GM23248 (cell line): ENCODE data around the gene ACBD5. TPM values are rescaled to one million over a fixed set of nuclear protein-coding genes. Genes with fewer than 3 reads are reported as not detected.
A peak's percentile ranks its signal among the peaks of the same experiment; 100 is the strongest.

Experiments used
- DNase-seq: peaks from one replicate; pipeline ENCODE4 v3.0.0-alpha.2; 2015
- H2AFZ ChIP-seq: fragments of 200-600 bp; sonication (generic); 2 replicates; pipeline ENCODE4 v1.6.1; 2016; ENCODE audit warnings: antibody characterized with exemption
- H3F3A ChIP-seq: fragments of 200-600 bp; sonication (generic); 2 replicates; pipeline ENCODE4 v1.6.1; 2016; ENCODE audit warnings: mild to moderate bottlenecking, antibody characterized with exemption, mixed run types; ENCODE audit not compliant: insufficient read depth
- H3K27ac ChIP-seq: fragments of 200-600 bp; sonication (generic); 2 replicates; pipeline ENCODE4 v1.5.1; 2016; ENCODE audit warnings: mild to moderate bottlenecking
- H3K27me3 ChIP-seq: fragments of 200-600 bp; sonication (generic); replicated peaks from 2 replicates; pipeline ENCODE4 v1.6.1; 2016; ENCODE audit warnings: mild to moderate bottlenecking; ENCODE audit not compliant: insufficient read depth
- H3K36me3 ChIP-seq: fragments of 200-600 bp; sonication (generic); 2 replicates; pipeline ENCODE4 v1.6.1; 2016; ENCODE audit warnings: low read depth, mild to moderate bottlenecking
- H3K4me1 ChIP-seq: fragments of 200-600 bp; sonication (generic); 2 replicates; pipeline ENCODE4 v1.6.1; 2016; ENCODE audit warnings: mild to moderate bottlenecking; ENCODE audit not compliant: insufficient read depth
- H3K4me2 ChIP-seq: fragments of 200-600 bp; sonication (generic); one replicate; pipeline ENCODE4 v1.6.1; 2016; ENCODE audit warnings: mild to moderate bottlenecking; ENCODE audit not compliant: unreplicated experiment
- H3K4me3 ChIP-seq: fragments of 200-600 bp; sonication (generic); 2 replicates; pipeline ENCODE4 v1.5.1; 2016; ENCODE audit warnings: mild to moderate bottlenecking
- H3K79me2 ChIP-seq: fragments of 200-600 bp; sonication (generic); 2 replicates; pipeline ENCODE4 v1.6.1; 2016; ENCODE audit warnings: mild to moderate bottlenecking; ENCODE audit not compliant: insufficient read depth
- H3K9ac ChIP-seq: fragments of 200-600 bp; sonication (generic); 2 replicates; pipeline ENCODE4 v1.6.1; 2016; ENCODE audit warnings: mild to moderate bottlenecking
- H3K9me2 ChIP-seq: fragments of 200-600 bp; sonication (generic); 2 replicates; pipeline ENCODE4 v1.6.1; 2016; ENCODE audit warnings: mixed run types, mild to moderate bottlenecking, moderate library complexity; ENCODE audit not compliant: insufficient read depth
- H3K9me3 ChIP-seq: fragments of 200-600 bp; sonication (generic); one replicate; pipeline ENCODE4 v1.6.1; 2017; ENCODE audit warnings: low read depth
- H4K20me1 ChIP-seq: fragments of 200-600 bp; sonication (generic); 2 replicates; pipeline ENCODE4 v1.6.0; 2016; ENCODE audit not compliant: insufficient read depth
- EZH2 ChIP-seq: fragments of 200-600 bp; sonication (generic); IDR thresholded peaks from 2 replicates; pipeline ENCODE4 v1.6.1; 2018; ENCODE audit warnings: antibody characterized with exemption, mild to moderate bottlenecking; ENCODE audit not compliant: insufficient read depth, poor library complexity, severe bottlenecking
- EZH2phosphoT487 ChIP-seq: fragments of 200-600 bp; sonication (generic); IDR thresholded peaks from 2 replicates; pipeline ENCODE4 v1.6.1; 2018; ENCODE audit warnings: antibody characterized with exemption, moderate library complexity, mild to moderate bottlenecking, low read depth; ENCODE audit not compliant: insufficient read depth
- WGBS, 2 experiments: methylation state at CpG; one replicate each; pipeline ENCODE4 v1.1.6; 2015 to 2017; ENCODE audit warnings: low lambda C conversion rate in 2 of 2, low coverage in 1 of 2; ENCODE audit errors: missing lambda C conversion rate in 2 of 2; 5-methylcytosine and 5-hydroxymethylcytosine counted together
- in situ Hi-C: fragments of 300-500 bp; cut with MboI; formaldehyde crosslinking; loops from 2 replicates; pipeline ENCODE4 v1.15.0; 2020
- polyA plus RNA-seq: library from polyadenylated mRNA; unstranded; fragments of >200 nt; fragmentation: Nextera tagmentation; extraction: Ambion mirVana; gene quantifications from 2 replicates; pipeline ENCODE4 v1.2.1, GENCODE V29; 2016
- total RNA-seq: library from RNA; depleted of rRNA; stranded (reverse); fragments of >200 nt; shearing (Covaris generic); gene quantifications from 2 replicates; pipeline ENCODE4 v1.2.3, GENCODE V29; 2014

Gene ACBD5
- total and polyA plus RNA-seq, 2 experiments from 2014 or later, result 18.8 to 25.0 TPM

DNA sequence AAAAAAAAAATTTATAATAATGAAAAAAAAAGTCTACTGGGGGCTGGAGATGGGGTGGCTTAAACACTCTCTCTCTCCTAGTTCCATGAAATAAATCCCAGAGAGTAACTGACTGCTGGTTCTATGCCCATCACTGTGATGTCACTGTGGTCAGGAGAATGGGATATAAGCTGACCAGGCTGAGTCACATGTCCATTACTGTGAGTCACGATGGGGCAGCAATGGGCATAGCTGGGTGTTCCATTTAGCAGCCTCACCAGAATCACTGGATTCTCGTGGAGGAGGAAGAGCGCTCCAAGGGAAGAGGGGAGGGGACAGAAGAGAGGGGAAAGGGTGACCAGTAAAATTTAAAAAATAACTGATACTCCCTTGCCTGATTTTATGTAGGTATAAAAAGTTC, 48.3 kb downstream of the ACBD5 start:
- no peaks in the 10 kb centered on the region for H3K9me2 ChIP-seq
- 37 to 42% methylated on average over 3 of the region's 3 CpGs for WGBS, 2 experiments
- no peaks in the 10 kb centered on the region for H3K79me2 ChIP-seq
- H3K4me3 ChIP-seq, result no peak overlapping the region
- in situ Hi-C loops, result no loop called here
- H3K4me1 ChIP-seq, result peaks cover 9% of the 10 kb centered on the region
- H3F3A ChIP-seq, result peaks cover 5% of the 10 kb centered on the region; the same call in 1 of the 2 replicates
- H3K27me3 ChIP-seq, result no peaks in the 10 kb centered on the region
- no peaks in the 10 kb centered on the region for H3K9me3 ChIP-seq
- TF ChIP-seq EZH2 (no peak), EZH2phosphoT487 (no peak)
- peak overlapping the region; percentile 13; the same call in 1 of the 2 replicates for H3K27ac ChIP-seq
- H4K20me1 ChIP-seq, result no peaks in the 10 kb centered on the region
- no peak overlapping the region for H2AFZ ChIP-seq
- no peak overlapping the region for H3K9ac ChIP-seq
- peak; percentile 96 for DNase-seq
- H3K36me3 ChIP-seq, result peaks cover 3% of the 10 kb centered on the region; the same call in 1 of the 2 replicates
- no peak overlapping the region for H3K4me2 ChIP-seq

DNA sequence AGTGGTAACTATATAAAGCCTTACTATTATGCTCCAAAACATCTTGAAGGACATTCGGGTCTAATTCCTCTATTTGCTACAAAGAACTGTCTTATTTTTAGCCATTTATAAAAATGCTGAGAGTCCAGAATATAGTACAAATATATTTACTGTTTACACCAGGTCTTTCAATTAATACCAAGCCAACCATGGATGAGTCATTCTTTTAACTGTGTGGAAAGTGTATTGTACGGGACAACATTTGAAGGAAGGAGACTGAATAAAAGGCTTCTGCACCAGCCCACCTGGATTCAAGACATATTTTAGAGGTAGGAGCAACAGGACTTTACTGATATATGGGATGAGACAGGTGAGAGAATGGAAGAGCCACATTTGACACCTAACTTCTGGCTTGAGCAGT, 50.1 kb downstream of the ACBD5 start:
- Histone ChIP-seq H3K9me2 (no peaks in the 10 kb centered on the region), H3K27ac (no peak overlapping the region), H3K9me3 (no peaks in the 10 kb centered on the region), H3K4me3 (no peak overlapping the region), H3K4me2 (no peak overlapping the region), H3F3A (peaks cover 5% of the 10 kb centered on the region; the same call in 1 of the 2 replicates), H4K20me1 (no peaks in the 10 kb centered on the region), H2AFZ (no peak overlapping the region), H3K4me1 (peaks cover 9% of the 10 kb centered on the region), H3K27me3 (no peaks in the 10 kb centered on the region), H3K36me3 (0 out of 2 replicates have a peak, but pooled peaks cover 6% of the 10 kb centered on the region), H3K9ac (no peak overlapping the region), H3K79me2 (no peaks in the 10 kb centered on the region)
- TF ChIP-seq EZH2phosphoT487, result no peak
- no peak for TF ChIP-seq EZH2
- WGBS, 2 experiments, result 63% methylated on average over 2 of the region's 2 CpGs
- DNase-seq, result peak; percentile 11
- in situ Hi-C loops, result no loop called here

DNA sequence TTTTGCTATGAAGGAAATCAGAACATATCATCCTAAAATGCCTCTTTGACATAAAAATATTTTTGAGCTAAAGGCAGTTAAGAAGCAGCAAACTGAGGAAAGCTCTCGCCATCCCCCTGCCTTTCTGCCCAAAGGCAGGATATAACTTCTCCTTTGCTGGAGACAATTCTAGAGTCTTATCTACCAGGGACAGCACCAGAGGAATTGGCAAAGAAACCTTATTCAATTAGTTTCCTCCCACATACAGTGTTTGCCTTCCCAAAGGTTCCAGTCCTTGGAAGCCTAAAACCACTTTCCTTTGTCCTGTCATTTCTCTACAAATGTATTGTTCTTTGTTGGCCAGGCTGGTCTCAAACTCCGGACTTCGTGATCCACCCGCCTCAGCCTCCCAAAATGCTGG, 51.7 kb downstream of the ACBD5 start:
- H3K4me1 ChIP-seq, result peaks cover 9% of the 10 kb centered on the region
- H3K9me3 ChIP-seq, result no peaks in the 10 kb centered on the region
- no peak overlapping the region for H3K4me2 ChIP-seq
- no peak for DNase-seq
- in situ Hi-C loops, result no loop called here
- H3K4me3 ChIP-seq, result no peak overlapping the region
- no peaks in the 10 kb centered on the region for H3K27me3 ChIP-seq
- TF ChIP-seq EZH2 (no peak), EZH2phosphoT487 (no peak)
- no peaks in the 10 kb centered on the region for H3K9me2 ChIP-seq
- peaks cover 5% of the 10 kb centered on the region; the same call in 1 of the 2 replicates for H3F3A ChIP-seq
- no peak overlapping the region for H3K27ac ChIP-seq
- no peaks in the 10 kb centered on the region for H4K20me1 ChIP-seq
- no peak overlapping the region for H2AFZ ChIP-seq
- H3K9ac ChIP-seq, result no peak overlapping the region
- no peaks in the 10 kb centered on the region for H3K79me2 ChIP-seq
- WGBS, 2 experiments, result 93 to 95% methylated on average over 4 of the region's 4 CpGs
- H3K36me3 ChIP-seq, result 0 out of 2 replicates have a peak, but pooled peaks cover 6% of the 10 kb centered on the region

DNA sequence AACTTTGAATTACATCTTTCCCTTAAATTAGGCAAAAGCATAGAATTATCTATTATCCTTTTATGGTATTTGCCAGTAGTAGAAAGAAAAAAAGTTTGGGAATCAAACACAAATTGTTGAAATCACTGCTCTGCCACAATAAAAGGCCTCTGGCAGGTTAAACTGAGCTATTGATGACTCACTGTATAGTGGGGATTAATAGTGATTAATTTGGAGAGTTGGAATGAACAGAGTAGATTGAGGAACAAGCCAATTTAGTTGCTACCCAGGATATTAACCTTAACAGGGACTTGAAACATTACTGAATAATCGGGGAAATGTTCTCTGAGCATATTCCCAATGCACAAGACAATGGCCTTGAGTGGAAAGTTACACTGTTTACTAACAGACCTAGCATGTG, 52.3 kb downstream of the ACBD5 start:
- H3K4me3 ChIP-seq, result no peak overlapping the region
- H2AFZ ChIP-seq, result no peak overlapping the region
- in situ Hi-C loops, result no loop called here
- no peaks in the 10 kb centered on the region for H3K27me3 ChIP-seq
- WGBS, 2 experiments, result 92 to 100% methylated on average over 1 of the region's 1 CpG
- no peaks in the 10 kb centered on the region for H3K9me3 ChIP-seq
- H3K36me3 ChIP-seq, result 0 out of 2 replicates have a peak, but pooled peaks cover 6% of the 10 kb centered on the region
- peaks cover 9% of the 10 kb centered on the region for H3K4me1 ChIP-seq
- TF ChIP-seq EZH2phosphoT487, result no peak
- no peak for TF ChIP-seq EZH2
- H3F3A ChIP-seq, result peaks cover 5% of the 10 kb centered on the region; the same call in 1 of the 2 replicates
- DNase-seq, result no peak
- H3K4me2 ChIP-seq, result no peak overlapping the region
- H3K79me2 ChIP-seq, result no peaks in the 10 kb centered on the region
- H3K27ac ChIP-seq, result no peak overlapping the region
- H4K20me1 ChIP-seq, result no peaks in the 10 kb centered on the region
- H3K9ac ChIP-seq, result no peak overlapping the region
- no peaks in the 10 kb centered on the region for H3K9me2 ChIP-seq

DNA sequence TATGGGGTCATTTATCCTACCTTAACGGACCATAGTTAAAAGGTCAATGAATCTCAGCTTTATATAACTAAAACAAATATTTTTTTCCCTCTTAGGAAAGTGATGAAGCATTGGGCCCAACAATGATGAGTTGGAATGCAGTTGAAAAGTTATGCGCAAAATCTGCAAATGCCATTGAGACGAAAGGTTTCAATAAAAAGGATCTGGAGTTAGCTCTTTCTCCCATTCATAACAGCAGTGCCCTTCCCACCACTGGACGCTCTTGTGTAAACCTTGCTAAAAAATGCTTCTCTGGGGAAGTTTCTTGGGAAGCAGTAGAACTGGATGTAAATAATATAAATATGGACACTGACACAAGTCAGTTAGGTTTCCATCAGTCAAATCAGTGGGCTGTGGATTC, 70.7 kb downstream of the ACBD5 start:
- H3K27ac ChIP-seq, result no peak overlapping the region
- no peaks in the 10 kb centered on the region for H3F3A ChIP-seq
- no peaks in the 10 kb centered on the region for H3K27me3 ChIP-seq
- no peaks in the 10 kb centered on the region for H3K9me3 ChIP-seq
- H2AFZ ChIP-seq, result no peak overlapping the region
- peaks cover 40% of the 10 kb centered on the region for H3K36me3 ChIP-seq
- no peaks in the 10 kb centered on the region for H4K20me1 ChIP-seq
- no peak overlapping the region for H3K9ac ChIP-seq
- no peak overlapping the region for H3K4me3 ChIP-seq
- no peaks in the 10 kb centered on the region for H3K79me2 ChIP-seq
- in situ Hi-C loops, result no loop called here
- DNase-seq, result no peak
- H3K4me2 ChIP-seq, result no peak overlapping the region
- H3K4me1 ChIP-seq, result no peaks in the 10 kb centered on the region
- TF ChIP-seq EZH2, result no peak
- TF ChIP-seq EZH2phosphoT487, result no peak
- no peaks in the 10 kb centered on the region for H3K9me2 ChIP-seq
- 96 to 97% methylated on average over 4 of the region's 4 CpGs for WGBS, 2 experiments
